Measurements from ENCODE around the gene CD300LG. TPM values are rescaled to one million over a fixed set of nuclear protein-coding genes. Genes with fewer than 3 reads are reported as not detected.
"Not testable (repeated sequence)": the region's sequence is repeated elsewhere in the genome, so short reads cannot be mapped to it uniquely, and the experiment has no call there.

CD300LG gene
- total and polyA plus RNA-seq, 9 donors: 0.13 to 6.8 (median 2.1) TPM

- intact Hi-C loops (cut with DNase I): loop anchor here in 1 of 4 donors (10.0 kb wide), 2 partner anchors 66 to 146 kb away; partner anchors contain the start of gene DUSP3
- no peaks in the 10 kb centered on the region for H3K27me3 ChIP-seq
- no peaks in the 10 kb centered on the region for H3K4me1 ChIP-seq (ENCODE audit: insufficient read depth)
- WGBS, 3 donors: 9 to 13% (median 12%) methylated on average over 4 of the region's 4 CpGs
- DNase-seq: no peak
- no peak for TF ChIP-seq POLR2A (IDR thresholded peaks at IDR 0.05)
- TF ChIP-seq CTCF (IDR thresholded peaks at IDR 0.05): no peak
- no peak for TF ChIP-seq EP300 (IDR thresholded peaks at IDR 0.05)
- no peak overlapping the region for H3K27ac ChIP-seq
- H3K9me3 ChIP-seq: no peaks in the 10 kb centered on the region
- no peaks in the 10 kb centered on the region for H3K36me3 ChIP-seq
- no peak overlapping the region for H3K4me3 ChIP-seq
Observed at GRCh38 chr17:43840814-43841213, 6.2 kb upstream of the CD300LG start.

- DNase-seq: no peak
- Histone ChIP-seq H3K27ac (no peak overlapping the region), H3K27me3 (no peaks in the 10 kb centered on the region), H3K36me3 (no peaks in the 10 kb centered on the region), H3K9me3 (no peaks in the 10 kb centered on the region), H3K4me3 (no peak overlapping the region), H3K4me1 (ENCODE audit: insufficient read depth) (no peaks in the 10 kb centered on the region)
- intact Hi-C loops (cut with DNase I): loop anchor here in 1 of 4 donors (10.0 kb wide), 2 partner anchors 66 to 146 kb away; partner anchors contain the start of gene DUSP3
- WGBS, 3 donors: 15 to 39% (median 19%) methylated on average over 4 of the region's 4 CpGs
- TF ChIP-seq POLR2A (IDR thresholded peaks at IDR 0.05) (no peak), EP300 (IDR thresholded peaks at IDR 0.05) (no peak), CTCF (IDR thresholded peaks at IDR 0.05) (no peak)
Observed at GRCh38 chr17:43841282-43841681, 5.7 kb upstream of the CD300LG start.

- not testable (repeated sequence) for H3K4me3 ChIP-seq; H3K27me3 ChIP-seq; H3K9me3 ChIP-seq; H3K4me1 ChIP-seq (ENCODE audit: insufficient read depth); H3K27ac ChIP-seq; H3K36me3 ChIP-seq; DNase-seq
- intact Hi-C loops (cut with DNase I): loop anchor here in 1 of 4 donors (10.0 kb wide), 2 partner anchors 68 to 148 kb away; partner anchors contain the start of gene DUSP3
- WGBS, 3 donors: 79 to 81% (median 81%) methylated on average over 50 to 54 of the region's 54 CpGs
Observed at GRCh38 chr17:43842091-43842974, 4.6 kb upstream of the CD300LG start.

- no peak for TF ChIP-seq EP300 (IDR thresholded peaks at IDR 0.05)
- TF ChIP-seq CTCF (IDR thresholded peaks at IDR 0.05): no peak
- TF ChIP-seq POLR2A (IDR thresholded peaks at IDR 0.05): no peak
- Histone ChIP-seq H3K9me3 (no peaks in the 10 kb centered on the region), H3K27ac (no peak overlapping the region), H3K4me1 (ENCODE audit: insufficient read depth) (no peaks in the 10 kb centered on the region), H3K4me3 (no peak overlapping the region), H3K27me3 (no peaks in the 10 kb centered on the region), H3K36me3 (no peaks in the 10 kb centered on the region)
- no peak for DNase-seq
- intact Hi-C loops (cut with DNase I): loop anchor here in 1 of 4 donors (10.0 kb wide), 2 partner anchors 68 to 148 kb away; partner anchors contain the start of gene DUSP3
- 14 to 40% (median 22%) methylated on average over 7 of the region's 7 CpGs for WGBS, 3 donors
Observed at GRCh38 chr17:43842975-43843325, 4.0 kb upstream of the CD300LG start.

GRCh38 chr17:43844241-43844640, 2.7 kb upstream of the CD300LG start:
- 82 to 83% (median 83%) methylated on average over 5 of the region's 5 CpGs for WGBS, 3 donors
- intact Hi-C loops (cut with DNase I): loop anchor here in 1 of 4 donors (10.0 kb wide), 2 partner anchors 69 to 149 kb away; partner anchors contain the start of gene DUSP3
- no peaks in the 10 kb centered on the region for H3K27me3 ChIP-seq
- H3K27ac ChIP-seq: no peak overlapping the region
- no peak overlapping the region for H3K4me3 ChIP-seq
- H3K36me3 ChIP-seq: no peaks in the 10 kb centered on the region
- no peaks in the 10 kb centered on the region for H3K4me1 ChIP-seq (ENCODE audit: insufficient read depth)
- DNase-seq: no peak
- no peaks in the 10 kb centered on the region for H3K9me3 ChIP-seq
- TF ChIP-seq CTCF (IDR thresholded peaks at IDR 0.05) (no peak), EP300 (IDR thresholded peaks at IDR 0.05) (no peak), POLR2A (IDR thresholded peaks at IDR 0.05) (no peak)

All from ovary (tissue), 9 donors.